Measurements from ENCODE around the gene PKMYT1.
"Not testable (repeated sequence)": the region's sequence is repeated elsewhere in the genome, so short reads cannot be mapped to it uniquely, and the experiment has no call there.

PKMYT1 gene

GRCh38 chr16:2950353-2950724 lies 29.9 kb downstream of the PKMYT1 start:
- ChIA-PET POLR2A (no interaction called here), CTCF (interaction anchor here (1.6 kb wide), 1 partner anchor 11 kb away, joined by 5 read pairs; no protein-coding TSS in a partner anchor)
- no peak for DNase-seq (ENCODE audit: extremely low spot score)
- no peak for TF ChIP-seq FOXM1 (IDR thresholded peaks at IDR 0.05; ENCODE audit: borderline replicate concordance)
- no peak for TF ChIP-seq TARDBP (IDR thresholded peaks at IDR 0.05)
- TF ChIP-seq LEF1 (IDR thresholded peaks at IDR 0.05; ENCODE audit: borderline replicate concordance) = no peak
- no peak for TF ChIP-seq FOXA1 (IDR thresholded peaks at IDR 0.05)
- TF ChIP-seq CTBP1 (IDR thresholded peaks at IDR 0.05; ENCODE audit: borderline replicate concordance) = no peak
- no peak for TF ChIP-seq ZNF384 (IDR thresholded peaks at IDR 0.05)

DNA sequence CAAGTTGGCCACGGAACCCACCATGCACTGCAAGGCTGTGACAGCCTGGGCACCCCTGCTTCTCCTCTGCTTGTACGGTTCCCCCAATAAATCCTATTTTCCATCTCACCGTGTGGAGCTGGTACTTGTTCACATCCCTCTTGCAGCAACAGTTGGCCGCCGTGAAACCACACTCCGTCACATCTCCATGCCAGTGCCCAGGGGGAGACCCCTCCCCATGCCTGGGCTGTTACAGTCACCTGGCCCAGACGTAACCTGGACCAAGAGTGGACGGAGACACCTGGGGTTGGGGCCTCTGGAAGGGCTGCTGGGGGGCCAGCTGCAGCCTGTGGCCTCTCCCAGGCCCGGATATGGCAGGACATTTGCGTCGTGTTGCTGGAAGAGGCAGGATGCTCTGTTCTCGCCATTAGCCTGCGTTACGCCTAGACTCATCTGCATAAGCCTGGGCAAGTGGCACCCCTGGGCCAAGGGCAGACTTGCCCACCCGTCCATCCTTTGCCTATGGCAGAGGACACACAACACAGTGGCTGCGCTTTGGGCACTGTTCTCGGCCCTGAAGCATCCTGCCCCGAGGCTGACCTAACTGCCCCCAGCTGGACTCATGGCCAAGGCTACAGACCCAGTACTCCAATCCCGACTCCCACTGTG lies 30.4 kb downstream of the PKMYT1 start:
- ChIA-PET CTCF (interaction anchor here (1.6 kb wide), 1 partner anchor 12 kb away, joined by 5 read pairs; no protein-coding TSS in a partner anchor), POLR2A (no interaction called here)

DNA sequence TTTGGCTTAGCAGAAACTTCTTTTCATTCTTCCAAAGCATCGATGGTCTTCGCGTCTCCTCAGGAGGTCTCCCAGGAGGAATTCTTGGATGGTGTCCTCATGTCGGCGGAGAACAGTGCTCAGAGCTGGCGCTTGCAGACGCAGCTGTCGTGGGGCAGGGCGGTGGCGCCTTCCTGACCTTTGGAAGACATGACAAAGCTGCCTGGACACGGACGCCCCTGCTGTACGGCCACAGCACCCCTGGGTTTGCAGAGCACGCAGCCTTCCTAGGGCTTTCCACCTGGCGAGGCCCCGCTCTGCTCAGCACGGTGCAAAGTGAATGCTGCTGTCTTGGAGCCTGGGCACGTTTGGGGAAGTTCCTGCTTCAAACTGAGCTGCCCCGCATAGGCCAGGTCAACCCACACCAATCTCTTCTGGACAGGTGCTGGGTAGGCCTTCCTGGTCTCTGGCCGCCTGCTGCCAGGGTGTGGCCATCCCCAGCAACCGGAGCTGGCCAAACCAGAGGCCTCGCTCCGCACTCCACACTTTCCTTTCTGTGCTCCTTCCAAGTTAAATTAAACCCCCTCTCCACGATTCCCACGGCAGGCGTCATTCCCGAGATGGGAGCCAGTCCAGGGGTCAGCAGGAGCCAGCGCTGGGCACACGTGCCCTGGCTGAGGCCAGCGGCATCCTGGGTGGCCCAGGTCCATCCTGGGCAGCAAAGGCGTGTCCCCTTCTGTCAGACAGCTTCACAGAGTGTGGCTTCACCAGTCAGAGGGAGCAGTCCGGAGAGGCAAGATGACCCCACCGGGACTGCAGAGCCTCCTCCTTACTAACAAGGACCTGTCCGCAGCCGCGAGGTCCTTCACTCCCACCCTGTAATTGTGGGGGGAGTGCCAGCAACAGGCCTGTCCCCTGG lies 31.2 kb downstream of the PKMYT1 start:
- POLR2A ChIA-PET = no interaction called here
- TF ChIP-seq FOXA1 (IDR thresholded peaks at IDR 0.05) = no peak
- TF ChIP-seq CTBP1 (IDR thresholded peaks at IDR 0.05; ENCODE audit: borderline replicate concordance) = no peak
- TF ChIP-seq SUZ12 (IDR thresholded peaks at IDR 0.05) = no peak
- no peak for TF ChIP-seq L3MBTL2 (conservative IDR thresholded peaks at IDR 0.05)
- TF ChIP-seq FOXM1 (IDR thresholded peaks at IDR 0.05; ENCODE audit: borderline replicate concordance) = no peak
- TF ChIP-seq ARNT (IDR thresholded peaks at IDR 0.05) = no peak
- no peak for TF ChIP-seq LEF1 (IDR thresholded peaks at IDR 0.05; ENCODE audit: borderline replicate concordance)
- CTCF ChIA-PET = no interaction called here
- DNase-seq (ENCODE audit: extremely low spot score) = no peak

More for the DNA sequence above, 30.4 kb downstream of the PKMYT1 start:
- no peak for DNase-seq (ENCODE audit: extremely low spot score)
- TF ChIP-seq SP1 (IDR thresholded peaks at IDR 0.05) (no peak), L3MBTL2 (conservative IDR thresholded peaks at IDR 0.05) (no peak), NFRKB (IDR thresholded peaks at IDR 0.05) (no peak), ELF4 (IDR thresholded peaks at IDR 0.05) (no peak), CTBP1 (IDR thresholded peaks at IDR 0.05; ENCODE audit: borderline replicate concordance) (no peak), ZNF384 (IDR thresholded peaks at IDR 0.05) (no peak)
- TF ChIP-seq, protein P1, sequence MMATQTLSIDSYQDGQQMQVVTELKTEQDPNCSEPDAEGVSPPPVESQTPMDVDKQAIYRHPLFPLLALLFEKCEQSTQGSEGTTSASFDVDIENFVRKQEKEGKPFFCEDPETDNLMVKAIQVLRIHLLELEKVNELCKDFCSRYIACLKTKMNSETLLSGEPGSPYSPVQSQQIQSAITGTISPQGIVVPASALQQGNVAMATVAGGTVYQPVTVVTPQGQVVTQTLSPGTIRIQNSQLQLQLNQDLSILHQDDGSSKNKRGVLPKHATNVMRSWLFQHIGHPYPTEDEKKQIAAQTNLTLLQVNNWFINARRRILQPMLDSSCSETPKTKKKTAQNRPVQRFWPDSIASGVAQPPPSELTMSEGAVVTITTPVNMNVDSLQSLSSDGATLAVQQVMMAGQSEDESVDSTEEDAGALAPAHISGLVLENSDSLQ (IDR thresholded peaks at IDR 0.05) = no peak

DNA sequence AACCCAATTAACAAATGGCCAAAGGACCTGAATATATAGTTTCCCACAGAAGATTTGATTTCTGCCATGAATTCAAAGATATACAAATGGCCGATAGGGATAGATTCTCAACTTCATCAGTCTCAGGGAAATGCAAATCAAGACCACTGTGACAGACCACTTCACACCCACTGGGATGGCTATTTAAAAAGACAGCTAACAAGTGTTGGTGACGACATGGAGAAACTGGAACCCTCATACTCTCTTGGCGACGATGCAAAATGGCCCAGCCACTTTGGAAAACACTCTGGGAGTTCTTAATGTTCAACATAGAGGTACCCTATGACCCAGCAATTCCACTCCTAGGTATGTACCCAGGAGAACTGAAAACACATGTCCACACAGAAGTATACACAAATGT lies 33.6 kb downstream of the PKMYT1 start:
- DNase-seq (ENCODE audit: extremely low spot score) = no peak
- ChIA-PET CTCF (no interaction called here), POLR2A (no interaction called here)
- TF ChIP-seq L3MBTL2 (conservative IDR thresholded peaks at IDR 0.05) (no peak), SUZ12 (IDR thresholded peaks at IDR 0.05) (no peak), LEF1 (IDR thresholded peaks at IDR 0.05; ENCODE audit: borderline replicate concordance) (no peak), ZNF384 (IDR thresholded peaks at IDR 0.05) (no peak), ELF4 (IDR thresholded peaks at IDR 0.05) (no peak), TARDBP (IDR thresholded peaks at IDR 0.05) (no peak), SP1 (IDR thresholded peaks at IDR 0.05) (no peak), BHLHE40 (IDR thresholded peaks at IDR 0.05; ENCODE audit: borderline replicate concordance) (no peak), HDGF (IDR thresholded peaks at IDR 0.05; ENCODE audit: borderline replicate concordance) (no peak), FOXM1 (IDR thresholded peaks at IDR 0.05; ENCODE audit: borderline replicate concordance) (no peak)

DNA sequence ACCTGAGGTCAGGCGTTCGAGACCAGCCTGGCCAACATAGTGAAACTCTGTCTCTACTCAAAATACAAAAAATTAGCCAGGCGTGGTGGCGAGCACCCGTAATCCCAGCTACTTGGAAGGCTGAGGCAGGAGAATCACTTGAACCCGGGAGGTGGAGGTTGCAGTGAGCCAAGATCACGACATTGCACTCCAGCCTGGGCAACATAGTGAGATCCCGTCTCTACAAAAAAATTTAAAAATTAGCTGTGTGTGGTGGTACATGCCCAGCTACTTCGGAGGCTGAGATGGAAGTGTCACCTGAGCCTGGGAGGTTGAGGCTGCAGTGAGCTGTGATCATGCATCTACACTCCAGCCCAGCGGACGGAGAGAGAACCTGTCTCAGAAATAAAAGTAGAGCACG lies 36.5 kb downstream of the PKMYT1 start:
- ChIA-PET POLR2A (interaction anchor here (0.9 kb wide), 1 partner anchor 12 kb away, joined by 3 read pairs; no protein-coding TSS in a partner anchor), CTCF (interaction anchor here (0.6 to 2.0 kb wide), 2 partner anchors 16 to 74 kb away, joined by 3 to 4 read pairs; partner anchors contain the start of gene CLDN6)
- DNase-seq (ENCODE audit: extremely low spot score) = not testable (repeated sequence)

- no peak for TF ChIP-seq ELF4 (IDR thresholded peaks at IDR 0.05)
- no peak for TF ChIP-seq FOXM1 (IDR thresholded peaks at IDR 0.05; ENCODE audit: borderline replicate concordance)
- TF ChIP-seq ARNT (IDR thresholded peaks at IDR 0.05) = no peak
- no peak for TF ChIP-seq FOXA1 (IDR thresholded peaks at IDR 0.05)
- no peak for TF ChIP-seq CTBP1 (IDR thresholded peaks at IDR 0.05; ENCODE audit: borderline replicate concordance)
- no peak for TF ChIP-seq NFRKB (IDR thresholded peaks at IDR 0.05)
- TF ChIP-seq HDGF (IDR thresholded peaks at IDR 0.05; ENCODE audit: borderline replicate concordance) = no peak
- TF ChIP-seq, protein P1 (IDR thresholded peaks at IDR 0.05) = no peak
- no peak for DNase-seq (ENCODE audit: extremely low spot score)
- ChIA-PET CTCF (interaction anchor here (2.0 kb wide), 1 partner anchor 15 kb away, joined by 4 read pairs; no protein-coding TSS in a partner anchor), POLR2A (no interaction called here)
Measured at GRCh38 chr16:2942045-2942444, 38.2 kb downstream of the PKMYT1 start.

GRCh38 chr16:2939968-2940367 lies 40.3 kb downstream of the PKMYT1 start:
- ChIA-PET POLR2A (no interaction called here), CTCF (interaction anchor here (1.1 kb wide), 1 partner anchor 13 kb away, joined by 5 read pairs; no protein-coding TSS in a partner anchor)
- DNase-seq (ENCODE audit: extremely low spot score) = no peak
- no peak for TF ChIP-seq FOXM1 (IDR thresholded peaks at IDR 0.05; ENCODE audit: borderline replicate concordance)

Measured in HEK293T (cell line).